CD4-positive, alpha-beta T cell (primary cell): Measurements from ENCODE around the gene FKBP5. TPM values are rescaled to one million over a fixed set of nuclear protein-coding genes. Genes with fewer than 3 reads are reported as not detected.
"Not testable (repeated sequence)": the region's sequence is repeated elsewhere in the genome, so short reads cannot be mapped to it uniquely, and the experiment has no call there.

Experiments
- ATAC-seq: fragments of 200-7000 bp; cut with Tn5 transposase; one replicate; pipeline ENCODE4 v1.10.0; 2022; ENCODE audit warnings: mild to moderate bottlenecking; ENCODE audit not compliant: poor library complexity
- CTCF ChIA-PET: fragments of 350-600 bp; sonication (Branson Sonifier 250); formaldehyde crosslinking; loops from one replicate; lab custom pipeline; 2021; ENCODE audit warnings: antibody characterized with exemption, inconsistent platforms; lab: Charles Lee
- POLR2A ChIA-PET: fragments of 350-600 bp; sonication (Branson Sonifier 250); formaldehyde crosslinking; loops from one replicate; lab custom pipeline; 2021; ENCODE audit warnings: antibody characterized with exemption, inconsistent platforms; lab: Charles Lee
- DNase-seq, 14 experiments: peaks; one replicate each; pipeline ENCODE4 v3.0.0-alpha.2; 2013 to 2020; ENCODE audit warnings: mixed read lengths in 2 of 14
- H3K27ac ChIP-seq, 2 donors: one replicate each; pipeline versions ENCODE4 v1.5.1 to v1.7.0; 2013; ENCODE audit warnings: low read length in 2 of 2, low read depth in 1 of 2, mild to moderate bottlenecking in 1 of 2
- H3K27me3 ChIP-seq, 2 experiments: 1 replicate in 1 of 2; 2 replicates in 1 of 2; pipeline versions ENCODE4 v1.6.1 to v1.7.0; 2013; ENCODE audit warnings: low read length in 2 of 2, control low read depth in 1 of 2, mild to moderate bottlenecking in 1 of 2, moderate library complexity in 1 of 2; ENCODE audit not compliant: insufficient read depth in 2 of 2, control insufficient read depth in 1 of 2
- H3K36me3 ChIP-seq: one replicate; pipeline ENCODE4 v1.6.1; 2013; ENCODE audit warnings: low read length, control low read depth; ENCODE audit not compliant: insufficient read depth
- H3K4me1 ChIP-seq: one replicate; pipeline ENCODE4 v1.6.1; 2013; ENCODE audit warnings: low read length, control low read depth; ENCODE audit not compliant: insufficient read depth
- H3K4me3 ChIP-seq: one replicate; pipeline ENCODE4 v1.5.1; 2013; ENCODE audit warnings: mild to moderate bottlenecking, low read length, moderate library complexity
- H3K9me3 ChIP-seq, 2 experiments: 1 replicate in 1 of 2; 2 replicates in 1 of 2; pipeline versions ENCODE4 v1.6.1 to v1.7.0; 2013; ENCODE audit warnings: low read length in 2 of 2, mild to moderate bottlenecking in 2 of 2, control low read depth in 1 of 2, moderate library complexity in 1 of 2; ENCODE audit not compliant: control insufficient read depth in 1 of 2, insufficient read depth in 1 of 2
- H3K27ac Mint-ChIP-seq: one replicate; pipeline ENCODE4 v1.8.0; 2020; ENCODE audit warnings: mixed read lengths
- H3K27me3 Mint-ChIP-seq: one replicate; pipeline ENCODE4 v1.8.0; 2021; ENCODE audit warnings: mixed read lengths
- H3K36me3 Mint-ChIP-seq: one replicate; pipeline ENCODE4 v1.8.0; 2021; ENCODE audit warnings: low read depth, mixed read lengths
- H3K4me1 Mint-ChIP-seq: one replicate; pipeline ENCODE4 v1.8.0; 2021; ENCODE audit warnings: low read depth, mixed read lengths
- H3K4me3 Mint-ChIP-seq: one replicate; pipeline ENCODE4 v1.8.0; 2020; ENCODE audit warnings: mild to moderate bottlenecking, mixed read lengths
- H3K9me3 Mint-ChIP-seq: one replicate; pipeline ENCODE4 v1.8.0; 2020; ENCODE audit warnings: mixed read lengths
- intact Hi-C, 2 experiments: fragments of 100-400 bp; cut with DNase I in 1 of 2; cut with micrococcal nuclease in 1 of 2; formaldehyde crosslinking; loops; one replicate each; pipeline versions ENCODE4 v1.15.1 to v1.9.0; 2023 to 2025; cut with DNase I, micrococcal nuclease
- total RNA-seq, 174 experiments: library from RNA in 2 of 174; stranded (reverse) in 2 of 174; gene quantifications; one replicate each; pipeline ENCODE4 v1.2.3 and lab custom pipeline; 2021 to 2026
- TF ChIP-seq, protein P1 (sequence below): fragments of 200-600 bp; IDR thresholded peaks from one replicate; pipeline ENCODE4 v1.8.0; 2022; ENCODE audit warnings: antibody characterized with exemption, mild to moderate bottlenecking

FKBP5 gene
- total RNA-seq, 2 experiments from 2014 or later: 72.6 to 75.9 TPM

DNA sequence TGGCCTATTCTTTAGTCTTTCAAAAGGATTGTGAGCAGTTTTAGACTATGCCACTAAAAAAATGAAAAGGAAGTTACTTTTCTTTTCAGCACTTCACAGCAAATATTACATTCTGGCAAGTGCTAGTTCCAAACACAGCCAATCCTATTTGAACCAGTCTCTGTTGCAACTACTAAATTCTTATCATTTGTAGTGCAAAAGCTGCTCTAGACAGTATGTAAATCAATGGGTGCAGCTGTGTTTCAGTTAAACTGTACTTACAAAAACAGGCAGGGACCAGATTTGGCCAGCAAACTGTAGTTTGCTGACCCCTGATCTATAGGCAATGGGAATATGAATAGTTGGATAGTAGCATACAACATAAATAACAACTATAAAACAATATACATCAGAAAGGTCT is 107.9 kb downstream of the FKBP5 start:
- H3K4me3 Mint-ChIP-seq: no peak overlapping the region
- H3K9me3 Mint-ChIP-seq: no peaks in the 10 kb centered on the region
- no peaks in the 10 kb centered on the region for H3K9me3 ChIP-seq
- H3K27me3 ChIP-seq: no peaks in the 10 kb centered on the region
- H3K27ac Mint-ChIP-seq: peak overlapping the region; percentile 80
- peaks cover 16% of the 10 kb centered on the region for H3K4me1 ChIP-seq
- ATAC-seq: no peak
- peaks cover 42% of the 10 kb centered on the region for H3K4me1 Mint-ChIP-seq
- CTCF ChIA-PET: no interaction called here
- DNase-seq: no peak
- H3K27ac ChIP-seq: peak overlapping the region in 1 of 2 donors; percentile 15
- intact Hi-C loops: loop anchor here in 1 of 2 experiments (5.0 kb wide), 1 partner anchor 106 kb away; the partner anchor contains the start of gene FKBP5
- POLR2A ChIA-PET: no interaction called here
- TF ChIP-seq, protein P1, sequence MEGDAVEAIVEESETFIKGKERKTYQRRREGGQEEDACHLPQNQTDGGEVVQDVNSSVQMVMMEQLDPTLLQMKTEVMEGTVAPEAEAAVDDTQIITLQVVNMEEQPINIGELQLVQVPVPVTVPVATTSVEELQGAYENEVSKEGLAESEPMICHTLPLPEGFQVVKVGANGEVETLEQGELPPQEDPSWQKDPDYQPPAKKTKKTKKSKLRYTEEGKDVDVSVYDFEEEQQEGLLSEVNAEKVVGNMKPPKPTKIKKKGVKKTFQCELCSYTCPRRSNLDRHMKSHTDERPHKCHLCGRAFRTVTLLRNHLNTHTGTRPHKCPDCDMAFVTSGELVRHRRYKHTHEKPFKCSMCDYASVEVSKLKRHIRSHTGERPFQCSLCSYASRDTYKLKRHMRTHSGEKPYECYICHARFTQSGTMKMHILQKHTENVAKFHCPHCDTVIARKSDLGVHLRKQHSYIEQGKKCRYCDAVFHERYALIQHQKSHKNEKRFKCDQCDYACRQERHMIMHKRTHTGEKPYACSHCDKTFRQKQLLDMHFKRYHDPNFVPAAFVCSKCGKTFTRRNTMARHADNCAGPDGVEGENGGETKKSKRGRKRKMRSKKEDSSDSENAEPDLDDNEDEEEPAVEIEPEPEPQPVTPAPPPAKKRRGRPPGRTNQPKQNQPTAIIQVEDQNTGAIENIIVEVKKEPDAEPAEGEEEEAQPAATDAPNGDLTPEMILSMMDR: no peak
- peaks cover 77% of the 10 kb centered on the region for H3K36me3 ChIP-seq
- H3K27me3 Mint-ChIP-seq: no peaks in the 10 kb centered on the region
- H3K4me3 ChIP-seq: no peak overlapping the region
- H3K36me3 Mint-ChIP-seq: peaks cover 90% of the 10 kb centered on the region

DNA sequence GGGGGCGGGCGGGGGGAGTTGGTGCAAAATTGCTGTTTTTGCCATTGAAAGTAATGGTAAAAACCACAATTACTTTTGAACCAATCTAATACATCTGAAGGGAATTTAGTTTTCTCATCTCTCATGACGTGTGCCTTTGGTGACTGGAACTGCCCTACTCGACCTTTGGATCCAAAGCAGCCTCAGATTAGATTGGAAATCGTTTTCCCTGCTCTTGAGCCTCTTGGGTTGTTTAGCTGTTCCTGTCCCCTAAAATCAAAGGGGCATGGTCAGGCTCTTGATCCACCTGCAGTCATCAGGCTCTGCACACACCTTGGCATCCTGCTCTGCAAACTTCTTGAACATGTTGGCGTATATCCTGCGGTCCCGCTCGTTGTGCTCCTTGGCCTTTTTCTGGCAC is 112.0 kb downstream of the FKBP5 start:
- Mint-ChIP-seq H3K9me3 (no peaks in the 10 kb centered on the region), H3K4me3 (no peak overlapping the region), H3K4me1 (peaks cover 8% of the 10 kb centered on the region), H3K27ac (peak overlapping the region; percentile 17), H3K36me3 (peaks cover 89% of the 10 kb centered on the region), H3K27me3 (no peaks in the 10 kb centered on the region)
- H3K27ac ChIP-seq: no peak overlapping the region
- peaks cover 88% of the 10 kb centered on the region for H3K36me3 ChIP-seq
- DNase-seq (no peak), ATAC-seq (no peak)
- ChIA-PET POLR2A (no interaction called here), CTCF (interaction anchor here (4.0 kb wide), 1 partner anchor 47 kb away, joined by 19 read pairs; no protein-coding TSS in a partner anchor)
- H3K27me3 ChIP-seq: no peaks in the 10 kb centered on the region
- no peaks in the 10 kb centered on the region for H3K9me3 ChIP-seq
- H3K4me3 ChIP-seq: no peak overlapping the region
- H3K4me1 ChIP-seq: peaks cover 4% of the 10 kb centered on the region
- TF ChIP-seq, protein P1: no peak
- intact Hi-C loops: no loop called here

DNA sequence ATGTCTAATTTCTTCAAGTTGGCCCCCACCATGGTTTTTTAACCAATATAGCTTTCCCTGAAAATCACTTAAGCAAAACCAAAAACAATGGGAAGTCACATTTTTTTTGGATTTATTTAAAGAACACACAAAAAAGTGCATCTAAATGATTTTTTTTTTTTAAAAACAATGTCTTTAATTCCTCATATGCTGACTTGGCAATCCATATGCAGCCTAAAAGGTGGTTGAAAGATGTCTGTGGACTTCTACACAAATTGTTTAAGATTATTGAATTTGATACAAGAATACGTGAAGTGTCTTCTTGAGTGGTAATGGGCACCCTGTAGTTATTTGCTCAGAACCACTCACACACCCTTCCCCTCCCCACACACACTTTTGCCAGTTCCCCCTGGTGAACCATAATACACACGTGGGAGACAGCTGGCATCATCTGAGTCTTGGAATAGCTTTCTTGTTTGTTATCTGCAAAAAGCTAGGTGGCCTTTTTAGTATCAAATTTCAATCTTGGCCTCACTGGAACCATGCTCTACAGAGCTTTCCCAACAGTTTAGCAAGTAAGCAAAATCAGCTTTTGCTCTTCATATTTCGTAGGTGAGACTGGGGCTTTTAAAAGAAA is 115.1 kb downstream of the FKBP5 start:
- Histone ChIP-seq H3K9me3 (no peaks in the 10 kb centered on the region), H3K36me3 (peaks cover 63% of the 10 kb centered on the region), H3K27me3 (no peaks in the 10 kb centered on the region), H3K4me1 (no peaks in the 10 kb centered on the region), H3K4me3 (no peak overlapping the region), H3K27ac (no peak overlapping the region)
- Mint-ChIP-seq H3K27ac (no peak overlapping the region), H3K4me1 (no peaks in the 10 kb centered on the region), H3K36me3 (peaks cover 72% of the 10 kb centered on the region), H3K9me3 (no peaks in the 10 kb centered on the region), H3K27me3 (no peaks in the 10 kb centered on the region), H3K4me3 (no peak overlapping the region)
- intact Hi-C loops: no loop called here
- TF ChIP-seq, protein P1: no peak
- ChIA-PET CTCF (interaction anchor here (0.6 to 0.7 kb wide), 3 partner anchors 9 to 225 kb away, joined by 3 to 4 read pairs (median 3); no protein-coding TSS in a partner anchor), POLR2A (no interaction called here)
- DNase-seq (no peak), ATAC-seq (no peak)

DNA sequence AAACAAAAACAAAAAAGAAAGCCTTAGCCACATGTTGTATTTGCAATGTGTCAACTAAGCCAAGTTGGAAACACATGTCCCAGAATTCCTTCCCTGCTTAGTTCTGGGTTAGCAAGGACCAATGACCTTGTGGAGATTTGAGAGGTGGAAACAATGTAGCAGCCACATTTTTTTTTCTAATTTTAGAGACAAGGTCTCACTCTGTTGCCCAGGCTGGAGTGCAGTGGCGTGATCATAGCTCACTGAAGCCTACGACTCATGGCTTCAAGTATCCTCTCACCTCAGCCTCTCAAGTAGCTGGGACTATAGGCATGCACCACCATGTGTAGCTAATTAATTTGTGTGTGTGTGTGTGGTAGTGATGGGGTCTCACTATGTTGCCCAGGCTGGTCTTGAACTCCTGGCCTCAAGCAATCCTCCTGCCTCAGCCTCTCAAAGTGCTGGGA is 117.8 kb downstream of the FKBP5 start:
- intact Hi-C loops, H3K4me1 Mint-ChIP-seq, H3K9me3 ChIP-seq, ATAC-seq, H3K27me3 ChIP-seq, H3K4me3 Mint-ChIP-seq, H3K27me3 Mint-ChIP-seq, DNase-seq, CTCF ChIA-PET, H3K4me3 ChIP-seq, H3K9me3 Mint-ChIP-seq, H3K4me1 ChIP-seq, H3K27ac ChIP-seq, POLR2A ChIA-PET: not testable (repeated sequence)
- H3K36me3 ChIP-seq: peaks cover 37% of the 10 kb centered on the region
- Mint-ChIP-seq H3K27ac (peak overlapping the region; percentile 72), H3K36me3 (peaks cover 50% of the 10 kb centered on the region)
